Glutamatergic neuron (in vitro differentiated cells): ENCODE measurements around the gene DTD1. TPM values are rescaled to one million over a fixed set of nuclear protein-coding genes. Genes with fewer than 3 reads are reported as not detected.
A peak's percentile ranks its signal among the peaks of the same experiment; 100 is the strongest.

ENCODE experiments used
- DNase-seq: peaks from one replicate; pipeline ENCODE4 v3.0.0; 2022
- H3K27ac Mint-ChIP-seq: one replicate; pipeline ENCODE4 v1.8.0; 2020; ENCODE audit warnings: mild to moderate bottlenecking, mixed read lengths, inconsistent platforms; ENCODE audit not compliant: unreplicated experiment
- H3K27me3 Mint-ChIP-seq: one replicate; pipeline ENCODE4 v1.8.0; 2020; ENCODE audit warnings: mild to moderate bottlenecking, moderate library complexity, mixed read lengths, inconsistent platforms; ENCODE audit not compliant: unreplicated experiment
- H3K36me3 Mint-ChIP-seq: one replicate; pipeline ENCODE4 v1.8.0; 2020; ENCODE audit warnings: mild to moderate bottlenecking, mixed read lengths, inconsistent platforms; ENCODE audit not compliant: unreplicated experiment
- H3K4me1 Mint-ChIP-seq: one replicate; pipeline ENCODE4 v1.8.0; 2020; ENCODE audit warnings: mild to moderate bottlenecking, low read depth, mixed read lengths, inconsistent platforms; ENCODE audit not compliant: unreplicated experiment
- H3K4me3 Mint-ChIP-seq: one replicate; pipeline ENCODE4 v1.8.0; 2020; ENCODE audit warnings: mild to moderate bottlenecking, mixed read lengths, inconsistent platforms; ENCODE audit not compliant: unreplicated experiment
- H3K9me3 Mint-ChIP-seq: one replicate; pipeline ENCODE4 v1.8.0; 2020; ENCODE audit warnings: mild to moderate bottlenecking, moderate library complexity, mixed read lengths, inconsistent platforms; ENCODE audit not compliant: unreplicated experiment
- total RNA-seq: library from RNA; stranded (reverse); fragmentation: NEBNext Ultra II Directional; extraction: Animal tissue kit (Norgen Biotek cat#: 25700); gene quantifications from one replicate; pipeline ENCODE4 v1.2.1, GENCODE V29; 2021; ENCODE audit not compliant: unreplicated experiment
- TF ChIP-seq, protein P1 (sequence below): fragments of 200-600 bp; sonication (generic); IDR thresholded peaks from one replicate; pipeline ENCODE4 v1.5.0; 2021; ENCODE audit not compliant: partially characterized antibody, unreplicated experiment

The DTD1 gene
- total RNA-seq, 1 donor from 2014 or later, result 90.2 TPM

DNA sequence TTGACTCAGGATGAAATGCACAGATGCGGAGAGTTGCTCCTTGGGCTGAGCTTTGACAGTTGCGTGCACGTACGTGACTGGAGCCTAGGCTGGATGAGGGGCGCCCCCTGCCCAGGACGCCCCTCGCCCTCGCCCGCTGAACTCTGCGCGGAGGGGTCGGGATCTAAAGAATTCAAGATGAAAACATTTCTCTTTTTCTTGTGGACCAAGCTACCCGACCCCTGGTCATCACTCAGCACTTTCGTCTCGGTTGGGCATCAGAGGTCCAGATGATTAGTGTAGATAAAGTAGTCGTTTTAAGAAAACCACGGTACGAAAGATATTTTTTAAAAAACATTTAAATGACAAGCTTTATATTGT, 700 bp downstream of the DTD1 start:
- H3K27ac Mint-ChIP-seq, result peak overlapping the region; percentile 96
- DNase-seq, result peak; percentile 40
- peaks cover 9% of the 10 kb centered on the region for H3K27me3 Mint-ChIP-seq
- no peaks in the 10 kb centered on the region for H3K36me3 Mint-ChIP-seq
- peaks cover 14% of the 10 kb centered on the region for H3K4me1 Mint-ChIP-seq
- H3K9me3 Mint-ChIP-seq, result peaks cover 11% of the 10 kb centered on the region
- H3K4me3 Mint-ChIP-seq, result peak overlapping the region; percentile 92
- TF ChIP-seq, protein P1, sequence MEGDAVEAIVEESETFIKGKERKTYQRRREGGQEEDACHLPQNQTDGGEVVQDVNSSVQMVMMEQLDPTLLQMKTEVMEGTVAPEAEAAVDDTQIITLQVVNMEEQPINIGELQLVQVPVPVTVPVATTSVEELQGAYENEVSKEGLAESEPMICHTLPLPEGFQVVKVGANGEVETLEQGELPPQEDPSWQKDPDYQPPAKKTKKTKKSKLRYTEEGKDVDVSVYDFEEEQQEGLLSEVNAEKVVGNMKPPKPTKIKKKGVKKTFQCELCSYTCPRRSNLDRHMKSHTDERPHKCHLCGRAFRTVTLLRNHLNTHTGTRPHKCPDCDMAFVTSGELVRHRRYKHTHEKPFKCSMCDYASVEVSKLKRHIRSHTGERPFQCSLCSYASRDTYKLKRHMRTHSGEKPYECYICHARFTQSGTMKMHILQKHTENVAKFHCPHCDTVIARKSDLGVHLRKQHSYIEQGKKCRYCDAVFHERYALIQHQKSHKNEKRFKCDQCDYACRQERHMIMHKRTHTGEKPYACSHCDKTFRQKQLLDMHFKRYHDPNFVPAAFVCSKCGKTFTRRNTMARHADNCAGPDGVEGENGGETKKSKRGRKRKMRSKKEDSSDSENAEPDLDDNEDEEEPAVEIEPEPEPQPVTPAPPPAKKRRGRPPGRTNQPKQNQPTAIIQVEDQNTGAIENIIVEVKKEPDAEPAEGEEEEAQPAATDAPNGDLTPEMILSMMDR, result no peak

DNA sequence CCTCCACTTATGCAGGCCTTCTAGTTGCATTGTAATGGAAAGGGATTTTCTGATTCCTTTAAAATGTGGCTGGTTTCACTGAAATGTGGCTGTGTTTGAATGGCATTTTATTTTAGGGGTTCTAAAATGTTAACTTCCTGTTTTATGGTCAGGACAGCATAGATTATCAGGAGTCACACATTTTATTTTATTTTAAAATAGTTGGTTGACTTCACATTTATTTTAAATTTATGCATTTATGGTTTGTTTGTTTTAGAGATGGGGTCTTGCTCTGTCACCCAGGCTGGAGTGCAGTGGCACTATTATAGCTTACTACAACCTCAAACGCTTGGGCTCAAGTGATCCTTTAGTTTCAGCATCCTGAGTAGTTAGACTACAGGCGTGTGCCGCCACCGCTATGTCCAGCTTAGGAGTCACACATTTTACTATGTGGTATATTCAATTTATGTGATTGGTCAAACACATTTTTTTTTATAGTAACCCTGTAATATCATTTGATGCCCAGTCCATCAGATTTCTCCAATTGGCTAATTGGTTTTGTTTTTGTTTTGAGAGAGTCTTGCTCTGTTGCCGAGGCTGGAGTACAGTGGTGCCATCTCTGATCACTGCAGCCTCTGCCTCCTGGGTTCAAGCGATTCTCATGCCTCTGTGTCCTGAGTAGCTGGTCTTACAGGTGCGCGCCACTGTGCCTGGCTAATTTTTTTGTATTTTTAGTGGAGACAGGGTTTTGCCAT, 2.3 kb downstream of the DTD1 start:
- no peak for DNase-seq
- H3K27me3 Mint-ChIP-seq, result peaks cover 9% of the 10 kb centered on the region
- no peaks in the 10 kb centered on the region for H3K36me3 Mint-ChIP-seq
- TF ChIP-seq, protein P1, result no peak
- no peak overlapping the region for H3K27ac Mint-ChIP-seq
- H3K9me3 Mint-ChIP-seq, result peaks cover 13% of the 10 kb centered on the region
- peak overlapping the region; percentile 92 for H3K4me3 Mint-ChIP-seq
- peaks cover 21% of the 10 kb centered on the region for H3K4me1 Mint-ChIP-seq

DNA sequence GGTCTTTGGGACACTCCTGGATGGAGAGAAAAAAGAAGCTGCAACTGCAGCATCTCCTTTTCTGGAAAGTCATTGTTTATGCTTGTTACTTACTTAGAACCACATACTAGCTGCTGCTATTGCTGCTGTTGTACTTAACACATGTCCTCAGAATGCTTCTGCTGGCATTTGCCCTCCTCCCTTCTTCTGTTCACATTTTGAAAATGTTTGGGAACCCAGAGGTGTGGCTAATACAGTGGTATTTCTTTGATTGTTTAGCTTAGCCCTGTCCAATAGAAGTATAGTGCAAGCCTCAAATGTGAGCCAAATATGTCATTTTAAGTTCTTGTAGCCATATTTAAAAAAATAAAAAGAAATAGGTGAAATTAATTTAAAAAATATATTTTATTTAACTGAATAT, 8.4 kb downstream of the DTD1 start:
- TF ChIP-seq, protein P1, result no peak
- peaks cover 10% of the 10 kb centered on the region for H3K36me3 Mint-ChIP-seq
- H3K27me3 Mint-ChIP-seq, result peaks cover 3% of the 10 kb centered on the region
- no peak overlapping the region for H3K27ac Mint-ChIP-seq
- no peak overlapping the region for H3K4me3 Mint-ChIP-seq
- no peak for DNase-seq
- peaks cover 12% of the 10 kb centered on the region for H3K4me1 Mint-ChIP-seq
- H3K9me3 Mint-ChIP-seq, result peaks cover 4% of the 10 kb centered on the region

DNA sequence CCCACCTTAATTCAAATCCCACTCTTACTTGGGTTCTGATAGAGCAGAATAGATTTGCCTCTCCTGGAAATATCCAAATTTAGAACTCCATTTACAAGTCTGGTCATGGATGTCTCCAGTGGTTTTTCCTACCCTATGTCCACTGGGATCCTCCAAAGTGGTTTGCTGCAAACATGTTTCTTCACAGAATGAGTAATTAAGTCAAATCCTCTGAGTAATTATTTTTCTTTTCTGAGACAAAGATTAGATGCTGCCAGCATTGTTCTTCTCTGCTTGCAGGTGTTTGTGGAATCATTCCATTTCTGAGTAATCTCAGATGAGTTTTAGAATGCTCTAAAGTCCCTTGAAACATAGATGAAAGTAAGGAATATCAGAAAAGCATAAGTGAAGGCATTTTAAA, 21.9 kb downstream of the DTD1 start:
- Mint-ChIP-seq H3K36me3 (no peaks in the 10 kb centered on the region), H3K4me3 (no peak overlapping the region), H3K27me3 (no peaks in the 10 kb centered on the region), H3K4me1 (peaks cover 6% of the 10 kb centered on the region), H3K27ac (peak overlapping the region; percentile 52), H3K9me3 (peaks cover 5% of the 10 kb centered on the region)
- TF ChIP-seq, protein P1, result no peak
- DNase-seq, result no peak

DNA sequence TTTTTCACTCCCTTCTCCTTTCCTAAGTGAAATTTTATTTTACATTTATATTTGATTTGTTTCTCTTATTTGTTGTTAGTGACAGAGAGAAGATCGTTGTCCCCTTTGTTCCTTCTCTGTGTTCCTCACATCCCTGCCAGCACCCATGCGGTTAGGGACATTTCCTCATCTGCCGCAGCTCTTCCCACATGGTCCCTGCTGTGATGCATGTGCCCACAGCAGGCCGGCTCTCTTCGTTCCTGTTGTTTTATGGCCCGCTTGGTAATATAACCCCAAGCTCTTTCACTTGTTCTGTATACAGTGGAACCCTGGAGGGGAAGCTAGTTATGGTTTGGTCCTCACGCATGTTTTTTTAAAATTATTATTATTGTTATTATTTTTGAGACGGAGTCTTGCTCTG, 23.6 kb downstream of the DTD1 start:
- Mint-ChIP-seq H3K27ac (peak overlapping the region; percentile 52), H3K9me3 (peaks cover 5% of the 10 kb centered on the region)

More for the DNA sequence above, 23.6 kb downstream of the DTD1 start:
- H3K4me1 Mint-ChIP-seq, result peaks cover 6% of the 10 kb centered on the region
- TF ChIP-seq, protein P1, result no peak
- no peaks in the 10 kb centered on the region for H3K36me3 Mint-ChIP-seq
- H3K27me3 Mint-ChIP-seq, result no peaks in the 10 kb centered on the region
- no peak for DNase-seq
- H3K4me3 Mint-ChIP-seq, result no peak overlapping the region
